HUES64 (cell line): ENCODE measurements around the gene SLC16A12.
A peak's percentile ranks its signal among the peaks of the same experiment; 100 is the strongest.
"Not testable (repeated sequence)": the region's sequence is repeated elsewhere in the genome, so short reads cannot be mapped to it uniquely, and the experiment has no call there.

Experiments used
- H3K27ac ChIP-seq: 2 replicates; pipeline ENCODE4 v1.7.0; 2013; ENCODE audit warnings: low read depth, low read length, inconsistent platforms
- H3K27me3 ChIP-seq: 2 replicates; pipeline ENCODE4 v1.6.1; 2013; ENCODE audit warnings: mild to moderate bottlenecking, low read length; ENCODE audit not compliant: insufficient read depth
- H3K36me3 ChIP-seq: 2 replicates; pipeline ENCODE4 v1.6.1; 2013; ENCODE audit warnings: mild to moderate bottlenecking, low read length; ENCODE audit not compliant: insufficient read depth
- H3K4me1 ChIP-seq: 2 replicates; pipeline ENCODE4 v1.6.1; 2013; ENCODE audit warnings: mild to moderate bottlenecking, low read length, moderate library complexity; ENCODE audit not compliant: insufficient read depth
- H3K4me3 ChIP-seq: 2 replicates; pipeline ENCODE4 v1.5.1; 2013; ENCODE audit warnings: mild to moderate bottlenecking, low read length, moderate library complexity
- H3K9ac ChIP-seq: 2 replicates; pipeline ENCODE4 v1.6.1; 2013; ENCODE audit warnings: mild to moderate bottlenecking, low read depth, low read length
- H3K9me3 ChIP-seq: 2 replicates; pipeline ENCODE4 v1.6.1; 2013; ENCODE audit warnings: low read depth, low read length; ENCODE audit not compliant: insufficient read depth
- WGBS: fragments of 150-250, 120-280 bp; methylation state at CpG from one replicate; pipeline ENCODE4 v1.1.7; 2013; ENCODE audit warnings: missing lambda C conversion rate; 5-methylcytosine and 5-hydroxymethylcytosine counted together

Gene SLC16A12

DNA sequence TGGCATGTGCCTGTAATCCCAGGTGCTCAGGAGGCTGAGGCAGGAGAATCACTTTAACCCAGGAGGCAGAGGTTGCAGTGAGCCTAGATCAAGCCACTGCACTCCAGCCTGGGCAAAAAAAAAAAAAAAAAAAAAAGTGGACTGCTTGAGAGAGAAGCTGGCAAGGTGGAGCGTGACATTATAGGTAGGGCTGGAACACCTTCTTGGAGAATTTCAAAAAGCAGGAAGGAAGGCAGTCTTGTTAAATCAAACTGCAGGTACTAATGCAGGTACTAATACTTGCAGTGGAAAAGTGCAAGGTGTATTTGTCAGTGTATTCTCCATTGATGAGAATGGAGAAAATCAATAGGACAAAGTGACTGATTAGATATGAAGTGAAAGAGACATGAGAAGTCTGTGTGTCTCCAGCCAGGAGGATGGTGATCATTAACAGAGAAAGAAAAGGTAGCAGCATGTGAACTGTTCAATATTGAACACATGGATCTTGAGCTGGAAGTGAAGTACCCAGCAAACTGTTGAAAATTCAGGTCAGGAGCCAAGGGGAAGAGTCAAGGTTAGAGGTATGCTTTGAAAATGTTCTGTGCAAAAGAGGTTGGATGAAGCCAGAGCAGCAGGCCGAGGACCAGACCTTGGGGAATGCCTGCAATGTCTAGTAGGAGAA lies 12.6 kb upstream of the SLC16A12 start:
- Histone ChIP-seq H3K27ac (no peak overlapping the region), H3K9ac (no peak overlapping the region), H3K4me3 (no peak overlapping the region), H3K9me3 (no peaks in the 10 kb centered on the region), H3K36me3 (no peaks in the 10 kb centered on the region), H3K27me3 (no peaks in the 10 kb centered on the region), H3K4me1 (no peaks in the 10 kb centered on the region)
- WGBS, result 66% methylated on average over 2 of the region's 2 CpGs

- not testable (repeated sequence) for H3K27me3 ChIP-seq, H3K36me3 ChIP-seq, H3K4me1 ChIP-seq, H3K27ac ChIP-seq, H3K4me3 ChIP-seq, H3K9me3 ChIP-seq, H3K9ac ChIP-seq
- no CpG with 5 or more reads among the region's 1 CpG for WGBS
Observed at GRCh38 chr10:89546651-89547050, 11.3 kb upstream of the SLC16A12 start.

DNA sequence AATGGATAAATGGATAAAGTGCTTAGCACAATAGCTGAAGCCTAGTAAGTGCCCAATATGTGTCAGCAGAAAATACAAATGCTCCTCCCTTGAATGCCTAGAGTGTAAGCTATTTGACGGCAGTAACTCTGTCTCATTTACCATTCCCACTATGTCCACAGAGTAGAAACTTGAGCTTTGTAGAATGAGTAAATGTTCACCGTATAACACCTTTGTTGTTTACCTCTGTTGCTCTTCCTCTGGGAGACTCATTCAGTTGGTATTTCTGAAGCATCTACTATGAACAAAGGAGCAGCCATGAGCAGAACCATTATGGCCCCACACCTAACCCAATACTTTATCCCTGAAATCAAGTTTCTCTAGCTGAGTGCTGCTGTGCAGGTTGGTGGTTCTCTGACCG lies 8.4 kb upstream of the SLC16A12 start:
- Histone ChIP-seq H3K36me3 (no peaks in the 10 kb centered on the region), H3K9me3 (no peaks in the 10 kb centered on the region), H3K9ac (no peak overlapping the region), H3K4me1 (no peaks in the 10 kb centered on the region), H3K27me3 (no peaks in the 10 kb centered on the region), H3K4me3 (no peak overlapping the region), H3K27ac (no peak overlapping the region)
- 96% methylated on average over 3 of the region's 3 CpGs for WGBS

DNA sequence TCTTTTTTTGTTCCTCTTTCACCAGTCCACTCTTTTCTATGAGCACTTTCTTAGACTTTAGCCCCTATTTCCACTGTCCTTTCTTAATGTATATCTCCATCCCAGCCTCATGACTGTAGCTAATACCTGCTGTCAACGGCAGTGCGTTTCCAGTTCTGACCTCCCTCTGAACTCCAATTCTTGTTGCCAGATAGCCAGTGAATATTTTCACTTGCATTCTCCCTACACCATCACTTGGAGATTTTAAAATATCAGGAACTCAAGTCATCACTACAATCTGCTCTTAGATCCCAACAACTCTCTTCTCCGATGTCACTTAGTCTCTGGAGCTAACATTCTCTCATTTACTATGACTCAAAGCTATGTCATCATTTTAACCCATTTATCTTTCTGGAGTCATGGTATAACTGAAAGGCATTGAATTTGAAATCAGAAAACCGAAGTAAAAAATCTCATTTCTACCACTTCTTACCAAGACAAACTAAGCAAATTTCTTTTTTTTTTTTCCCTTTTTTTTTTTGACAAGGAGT lies 5.1 kb upstream of the SLC16A12 start:
- Histone ChIP-seq H3K36me3 (no peaks in the 10 kb centered on the region), H3K27me3 (peaks cover 20% of the 10 kb centered on the region), H3K9ac (no peak overlapping the region), H3K27ac (no peak overlapping the region), H3K4me1 (peaks cover 11% of the 10 kb centered on the region), H3K9me3 (no peaks in the 10 kb centered on the region), H3K4me3 (no peak overlapping the region)
- WGBS, result 90% methylated on average over 4 of the region's 4 CpGs

DNA sequence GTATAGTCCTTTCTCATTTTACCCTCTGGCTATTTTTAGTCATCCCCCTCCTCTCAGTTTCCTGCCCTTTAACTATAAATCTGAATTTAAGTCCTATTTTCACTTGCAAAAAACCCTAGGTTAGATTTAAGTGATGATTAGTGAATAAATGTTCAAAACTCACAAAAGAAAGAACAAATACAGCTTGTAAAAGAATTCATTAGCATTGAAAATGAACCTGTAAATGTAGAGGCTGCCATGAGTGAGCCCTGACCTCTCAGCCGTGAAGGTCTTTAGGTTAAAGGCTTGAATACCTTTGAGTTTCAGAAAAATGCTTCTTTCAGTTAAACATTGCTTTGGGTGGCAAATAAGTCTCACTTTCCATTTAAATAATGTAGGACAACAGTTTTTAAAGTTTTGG lies 2.0 kb upstream of the SLC16A12 start:
- Histone ChIP-seq H3K27ac (no peak overlapping the region), H3K27me3 (peaks cover 37% of the 10 kb centered on the region), H3K4me3 (no peak overlapping the region), H3K9ac (no peak overlapping the region), H3K4me1 (peaks cover 27% of the 10 kb centered on the region), H3K36me3 (no peaks in the 10 kb centered on the region), H3K9me3 (no peaks in the 10 kb centered on the region)
- 45% methylated on average over 1 of the region's 1 CpG for WGBS

DNA sequence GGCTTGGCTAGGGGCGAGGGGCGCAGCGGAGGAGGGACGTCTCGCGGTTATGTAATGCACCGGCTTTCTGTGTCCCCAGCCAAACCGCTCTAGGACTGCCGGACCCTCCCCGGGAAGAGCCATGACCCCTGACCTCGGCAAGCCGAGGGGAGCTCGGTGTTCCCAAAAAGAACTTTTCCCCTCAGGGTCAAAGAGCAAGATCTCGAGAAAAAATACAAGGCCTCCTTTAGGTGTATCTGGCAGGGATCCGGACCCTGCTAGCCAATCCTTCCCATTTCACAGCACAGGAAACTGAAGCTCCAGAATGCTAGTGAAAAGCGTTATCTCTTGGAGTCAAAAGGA lies 590 bp upstream of the SLC16A12 start:
- peak overlapping the region; percentile 61 for H3K4me3 ChIP-seq
- H3K27ac ChIP-seq, result no peak overlapping the region; the same call in 1 of the 2 replicates
- peaks cover 37% of the 10 kb centered on the region for H3K27me3 ChIP-seq
- peak overlapping the region; percentile 58 for H3K9ac ChIP-seq
- no peaks in the 10 kb centered on the region for H3K9me3 ChIP-seq
- peaks cover 35% of the 10 kb centered on the region for H3K4me1 ChIP-seq
- H3K36me3 ChIP-seq, result no peaks in the 10 kb centered on the region
- WGBS, result 15% methylated on average over 16 of the region's 16 CpGs

DNA sequence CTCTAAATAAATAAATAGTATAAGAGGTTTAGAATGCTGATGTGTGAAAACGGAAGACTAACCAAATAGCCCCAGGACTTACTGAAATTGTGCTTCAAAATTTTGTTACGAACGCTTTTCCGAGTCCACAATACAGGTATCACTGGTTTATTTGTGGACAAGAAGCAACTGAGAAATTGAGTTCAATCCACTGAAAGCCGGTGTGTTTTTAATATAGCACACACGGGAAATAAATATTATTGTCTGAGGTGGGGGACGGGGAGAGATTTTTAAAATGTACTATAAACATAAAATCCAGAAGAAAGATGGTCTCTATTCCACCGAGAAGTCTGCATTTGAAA lies 598 bp downstream of the SLC16A12 start:
- peaks cover 37% of the 10 kb centered on the region for H3K27me3 ChIP-seq
- no peaks in the 10 kb centered on the region for H3K36me3 ChIP-seq
- H3K9me3 ChIP-seq, result no peaks in the 10 kb centered on the region
- H3K4me1 ChIP-seq, result peaks cover 35% of the 10 kb centered on the region
- WGBS, result 8% methylated on average over 7 of the region's 8 CpGs
- no peak overlapping the region for H3K27ac ChIP-seq
- H3K9ac ChIP-seq, result peak overlapping the region; percentile 51; the same call in 1 of the 2 replicates
- peak overlapping the region; percentile 61 for H3K4me3 ChIP-seq

- no peaks in the 10 kb centered on the region for H3K9me3 ChIP-seq
- no peak overlapping the region for H3K9ac ChIP-seq
- H3K27me3 ChIP-seq, result peaks cover 31% of the 10 kb centered on the region
- H3K36me3 ChIP-seq, result no peaks in the 10 kb centered on the region
- no peak overlapping the region for H3K27ac ChIP-seq
- H3K4me1 ChIP-seq, result peaks cover 33% of the 10 kb centered on the region
- no peak overlapping the region for H3K4me3 ChIP-seq
- WGBS, result 95% methylated on average over 3 of the region's 3 CpGs
Observed at GRCh38 chr10:89532476-89532875, 2.9 kb downstream of the SLC16A12 start.

DNA sequence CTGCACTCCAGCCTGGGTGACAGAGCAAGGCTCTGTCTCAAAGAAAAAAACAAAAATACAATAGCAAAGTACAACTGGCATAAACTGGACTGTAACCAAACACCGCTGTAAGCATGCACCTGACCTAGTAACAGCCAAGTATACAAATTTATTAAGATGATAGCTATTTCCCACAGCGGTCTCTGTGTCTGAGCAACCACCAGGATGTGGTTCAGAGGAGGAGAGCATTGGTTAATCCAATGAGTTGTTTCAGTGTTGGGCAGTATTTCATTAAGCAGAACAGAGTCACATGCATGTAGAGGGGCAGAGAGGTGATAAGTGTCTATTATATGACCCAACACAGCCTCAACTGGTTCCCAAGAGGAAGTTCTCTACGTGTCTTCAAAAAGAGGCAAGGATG lies 4.0 kb downstream of the SLC16A12 start:
- no peak overlapping the region for H3K27ac ChIP-seq
- no peaks in the 10 kb centered on the region for H3K36me3 ChIP-seq
- WGBS, result 63% methylated on average over 3 of the region's 3 CpGs
- peaks cover 25% of the 10 kb centered on the region for H3K27me3 ChIP-seq
- H3K4me1 ChIP-seq, result peaks cover 28% of the 10 kb centered on the region
- no peak overlapping the region for H3K4me3 ChIP-seq
- H3K9me3 ChIP-seq, result no peaks in the 10 kb centered on the region
- no peak overlapping the region for H3K9ac ChIP-seq

- H3K4me1 ChIP-seq, result peaks cover 24% of the 10 kb centered on the region
- WGBS, result 97% methylated on average over 5 of the region's 6 CpGs
- H3K9ac ChIP-seq, H3K9me3 ChIP-seq, H3K4me3 ChIP-seq, H3K36me3 ChIP-seq, H3K27ac ChIP-seq: not testable (repeated sequence)
- peaks cover 11% of the 10 kb centered on the region for H3K27me3 ChIP-seq
Observed at GRCh38 chr10:89529711-89530110, 5.7 kb downstream of the SLC16A12 start.

DNA sequence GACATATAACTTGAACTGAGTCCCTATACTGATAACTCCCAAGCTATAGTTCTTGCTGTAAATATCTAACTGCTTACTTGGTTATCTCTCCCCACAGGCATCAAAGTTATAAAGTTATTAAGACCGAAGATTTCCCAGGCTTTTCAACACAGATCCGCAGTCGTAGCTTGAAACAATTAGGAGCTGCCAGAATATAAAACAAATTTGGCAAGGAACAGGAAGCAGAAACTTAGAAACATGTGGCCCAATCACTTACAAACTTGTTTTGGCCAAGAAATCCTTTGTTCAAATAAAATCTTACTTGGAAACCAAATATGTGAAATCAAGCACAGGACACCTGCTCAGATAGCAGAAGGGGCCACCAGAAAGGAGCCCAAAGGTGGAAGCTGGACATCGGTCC lies 9.0 kb downstream of the SLC16A12 start:
- H3K27ac ChIP-seq, result no peak overlapping the region
- H3K9ac ChIP-seq, result no peak overlapping the region
- H3K4me1 ChIP-seq, result no peaks in the 10 kb centered on the region
- no peaks in the 10 kb centered on the region for H3K9me3 ChIP-seq
- no peaks in the 10 kb centered on the region for H3K36me3 ChIP-seq
- H3K4me3 ChIP-seq, result no peak overlapping the region
- no peaks in the 10 kb centered on the region for H3K27me3 ChIP-seq
- 94% methylated on average over 4 of the region's 4 CpGs for whole genome bisulfite sequencing

- Histone ChIP-seq H3K9ac (no peak overlapping the region), H3K27ac (no peak overlapping the region), H3K4me3 (no peak overlapping the region), H3K4me1 (no peaks in the 10 kb centered on the region), H3K36me3 (no peaks in the 10 kb centered on the region), H3K27me3 (no peaks in the 10 kb centered on the region), H3K9me3 (no peaks in the 10 kb centered on the region)
- WGBS, result 100% methylated on average over 1 of the region's 5 CpGs
Observed at GRCh38 chr10:89525556-89525955, 9.8 kb downstream of the SLC16A12 start.
